GM19035 (cell line): ENCODE data around the gene KCNQ2.
"Not testable (repeated sequence)": the region's sequence is repeated elsewhere in the genome, so short reads cannot be mapped to it uniquely, and the experiment has no call there.

Source experiments
- ATAC-seq: cut with Tn5 transposase; IDR thresholded peaks from one replicate; pipeline ENCODE4 v1.9.1; 2021; ENCODE audit not compliant: unreplicated experiment

The KCNQ2 gene

GRCh38 chr20:63387917-63388316 lies 84.5 kb downstream of the KCNQ2 start:
- no peak for ATAC-seq

- no peak for ATAC-seq
These were observed 85.1 kb downstream of the KCNQ2 start for GRCh38 chr20:63387393-63387792.

GRCh38 chr20:63386491-63386890 lies 86.0 kb downstream of the KCNQ2 start:
- ATAC-seq, result no peak

- no peak for ATAC-seq
These were observed 86.6 kb downstream of the KCNQ2 start for GRCh38 chr20:63385819-63386218.

GRCh38 chr20:63384336-63384735 lies 88.1 kb downstream of the KCNQ2 start:
- no peak for ATAC-seq

- no peak for ATAC-seq
These were observed 88.9 kb downstream of the KCNQ2 start for GRCh38 chr20:63383556-63383955.

- no peak for ATAC-seq
These were observed 89.7 kb downstream of the KCNQ2 start for GRCh38 chr20:63382551-63383300.

GRCh38 chr20:63381781-63382431 lies 90.5 kb downstream of the KCNQ2 start:
- no peak for ATAC-seq

- no peak for ATAC-seq
These were observed 92.0 kb downstream of the KCNQ2 start for GRCh38 chr20:63380346-63380870.

GRCh38 chr20:63379872-63380271 lies 92.6 kb downstream of the KCNQ2 start:
- not testable (repeated sequence) for ATAC-seq

- no peak for ATAC-seq
These were observed 93.2 kb downstream of the KCNQ2 start for GRCh38 chr20:63379296-63379695.

- ATAC-seq, result no peak
These were observed 93.8 kb downstream of the KCNQ2 start for GRCh38 chr20:63378626-63379025.

- ATAC-seq, result no peak
These were observed 94.5 kb downstream of the KCNQ2 start for GRCh38 chr20:63377951-63378381.

- no peak for ATAC-seq
These were observed 95.1 kb downstream of the KCNQ2 start for GRCh38 chr20:63377256-63377941.

GRCh38 chr20:63376283-63377250 lies 95.9 kb downstream of the KCNQ2 start:
- ATAC-seq, result no peak

- no peak for ATAC-seq
These were observed 97.0 kb downstream of the KCNQ2 start for GRCh38 chr20:63375438-63375837.

GRCh38 chr20:63374504-63374903 lies 98.0 kb downstream of the KCNQ2 start:
- no peak for ATAC-seq

- ATAC-seq, result no peak
These were observed 98.5 kb downstream of the KCNQ2 start for GRCh38 chr20:63373996-63374395.

- no peak for ATAC-seq
These were observed 99.2 kb downstream of the KCNQ2 start for GRCh38 chr20:63372971-63373885.
